ENCODE data around the gene ALG3.

Gene ALG3

GRCh38 chr3:184242297-184242685 is 6.5 kb downstream of the ALG3 start:
- H3K4me3 Mint-ChIP-seq = no peak overlapping the region
- peaks cover 4% of the 10 kb centered on the region for H3K4me1 Mint-ChIP-seq (ENCODE audit: low read depth)
- no peak overlapping the region for H3K27ac Mint-ChIP-seq
- peaks cover 35% of the 10 kb centered on the region for H3K36me3 Mint-ChIP-seq (ENCODE audit: low read depth)
- H3K27me3 Mint-ChIP-seq = no peaks in the 10 kb centered on the region
- no peaks in the 10 kb centered on the region for H3K9me3 Mint-ChIP-seq

GRCh38 chr3:184241447-184242296 is 7.1 kb downstream of the ALG3 start:
- peaks cover 35% of the 10 kb centered on the region for H3K36me3 Mint-ChIP-seq (ENCODE audit: low read depth)
- no peak overlapping the region for H3K27ac Mint-ChIP-seq
- H3K9me3 Mint-ChIP-seq = no peaks in the 10 kb centered on the region
- H3K4me3 Mint-ChIP-seq = no peak overlapping the region
- no peaks in the 10 kb centered on the region for H3K27me3 Mint-ChIP-seq
- peaks cover 4% of the 10 kb centered on the region for H3K4me1 Mint-ChIP-seq (ENCODE audit: low read depth)

GRCh38 chr3:184241141-184241446 is 7.7 kb downstream of the ALG3 start:
- peaks cover 4% of the 10 kb centered on the region for H3K4me1 Mint-ChIP-seq (ENCODE audit: low read depth)
- H3K27ac Mint-ChIP-seq = no peak overlapping the region
- H3K4me3 Mint-ChIP-seq = no peak overlapping the region
- peaks cover 30% of the 10 kb centered on the region for H3K36me3 Mint-ChIP-seq (ENCODE audit: low read depth)
- no peaks in the 10 kb centered on the region for H3K9me3 Mint-ChIP-seq
- no peaks in the 10 kb centered on the region for H3K27me3 Mint-ChIP-seq

- Mint-ChIP-seq H3K36me3 (ENCODE audit: low read depth) (peaks cover 25% of the 10 kb centered on the region), H3K27me3 (no peaks in the 10 kb centered on the region), H3K4me3 (no peak overlapping the region), H3K27ac (no peak overlapping the region), H3K4me1 (ENCODE audit: low read depth) (peaks cover 4% of the 10 kb centered on the region), H3K9me3 (no peaks in the 10 kb centered on the region)
Observed at GRCh38 chr3:184240384-184241140, 8.2 kb downstream of the ALG3 start.

- H3K27ac Mint-ChIP-seq = no peak overlapping the region
- H3K27me3 Mint-ChIP-seq = no peaks in the 10 kb centered on the region
- no peak overlapping the region for H3K4me3 Mint-ChIP-seq
- no peaks in the 10 kb centered on the region for H3K9me3 Mint-ChIP-seq
- H3K36me3 Mint-ChIP-seq (ENCODE audit: low read depth) = peaks cover 19% of the 10 kb centered on the region
- peaks cover 4% of the 10 kb centered on the region for H3K4me1 Mint-ChIP-seq (ENCODE audit: low read depth)
Observed at GRCh38 chr3:184239708-184240107, 9.1 kb downstream of the ALG3 start.

- no peaks in the 10 kb centered on the region for H3K27me3 Mint-ChIP-seq
- H3K36me3 Mint-ChIP-seq (ENCODE audit: low read depth) = peaks cover 14% of the 10 kb centered on the region
- no peak overlapping the region for H3K27ac Mint-ChIP-seq
- H3K4me1 Mint-ChIP-seq (ENCODE audit: low read depth) = peaks cover 4% of the 10 kb centered on the region
- no peaks in the 10 kb centered on the region for H3K9me3 Mint-ChIP-seq
- H3K4me3 Mint-ChIP-seq = no peak overlapping the region
Observed at GRCh38 chr3:184239221-184239620, 9.5 kb downstream of the ALG3 start.

- no peaks in the 10 kb centered on the region for H3K9me3 Mint-ChIP-seq
- no peaks in the 10 kb centered on the region for H3K27me3 Mint-ChIP-seq
- no peak overlapping the region for H3K4me3 Mint-ChIP-seq
- no peak overlapping the region for H3K27ac Mint-ChIP-seq
- peaks cover 7% of the 10 kb centered on the region for H3K36me3 Mint-ChIP-seq (ENCODE audit: low read depth)
- peaks cover 4% of the 10 kb centered on the region for H3K4me1 Mint-ChIP-seq (ENCODE audit: low read depth)
Observed at GRCh38 chr3:184238246-184238818, 10.4 kb downstream of the ALG3 start.

GRCh38 chr3:184237807-184238206 is 11.0 kb downstream of the ALG3 start:
- peaks cover 3% of the 10 kb centered on the region for H3K27me3 Mint-ChIP-seq
- peaks cover 4% of the 10 kb centered on the region for H3K4me1 Mint-ChIP-seq (ENCODE audit: low read depth)
- no peak overlapping the region for H3K4me3 Mint-ChIP-seq
- H3K36me3 Mint-ChIP-seq (ENCODE audit: low read depth) = peaks cover 3% of the 10 kb centered on the region
- H3K27ac Mint-ChIP-seq = no peak overlapping the region
- H3K9me3 Mint-ChIP-seq = no peaks in the 10 kb centered on the region

GRCh38 chr3:184237211-184237610 is 11.6 kb downstream of the ALG3 start:
- H3K4me1 Mint-ChIP-seq (ENCODE audit: low read depth) = peaks cover 4% of the 10 kb centered on the region
- no peak overlapping the region for H3K4me3 Mint-ChIP-seq
- H3K9me3 Mint-ChIP-seq = no peaks in the 10 kb centered on the region
- H3K36me3 Mint-ChIP-seq (ENCODE audit: low read depth) = no peaks in the 10 kb centered on the region
- H3K27me3 Mint-ChIP-seq = peaks cover 7% of the 10 kb centered on the region
- H3K27ac Mint-ChIP-seq = no peak overlapping the region

GRCh38 chr3:184236636-184237035 is 12.1 kb downstream of the ALG3 start:
- Mint-ChIP-seq H3K9me3 (no peaks in the 10 kb centered on the region), H3K27ac (no peak overlapping the region), H3K4me3 (no peak overlapping the region), H3K36me3 (ENCODE audit: low read depth) (no peaks in the 10 kb centered on the region), H3K4me1 (ENCODE audit: low read depth) (peaks cover 5% of the 10 kb centered on the region), H3K27me3 (peaks cover 13% of the 10 kb centered on the region)

GRCh38 chr3:184236033-184236410 is 12.7 kb downstream of the ALG3 start:
- peaks cover 19% of the 10 kb centered on the region for H3K27me3 Mint-ChIP-seq
- no peak overlapping the region for H3K4me3 Mint-ChIP-seq
- H3K9me3 Mint-ChIP-seq = no peaks in the 10 kb centered on the region
- H3K36me3 Mint-ChIP-seq (ENCODE audit: low read depth) = no peaks in the 10 kb centered on the region
- H3K27ac Mint-ChIP-seq = no peak overlapping the region
- H3K4me1 Mint-ChIP-seq (ENCODE audit: low read depth) = peaks cover 11% of the 10 kb centered on the region

GRCh38 chr3:184235381-184236032 is 13.3 kb downstream of the ALG3 start:
- Mint-ChIP-seq H3K4me1 (ENCODE audit: low read depth) (peaks cover 14% of the 10 kb centered on the region), H3K36me3 (ENCODE audit: low read depth) (no peaks in the 10 kb centered on the region), H3K9me3 (no peaks in the 10 kb centered on the region), H3K4me3 (no peak overlapping the region), H3K27me3 (peaks cover 22% of the 10 kb centered on the region), H3K27ac (no peak overlapping the region)

- Mint-ChIP-seq H3K4me1 (ENCODE audit: low read depth) (peaks cover 10% of the 10 kb centered on the region), H3K9me3 (no peaks in the 10 kb centered on the region), H3K27me3 (peaks cover 22% of the 10 kb centered on the region), H3K36me3 (ENCODE audit: low read depth) (no peaks in the 10 kb centered on the region), H3K27ac (no peak overlapping the region), H3K4me3 (no peak overlapping the region)
Observed at GRCh38 chr3:184234671-184235380, 13.9 kb downstream of the ALG3 start.

GRCh38 chr3:184234224-184234623 is 14.5 kb downstream of the ALG3 start:
- Mint-ChIP-seq H3K36me3 (ENCODE audit: low read depth) (no peaks in the 10 kb centered on the region), H3K27me3 (peaks cover 22% of the 10 kb centered on the region), H3K4me3 (no peak overlapping the region), H3K9me3 (no peaks in the 10 kb centered on the region), H3K27ac (no peak overlapping the region), H3K4me1 (ENCODE audit: low read depth) (peaks cover 10% of the 10 kb centered on the region)

Data from stimulated activated naive CD8-positive, alpha-beta T cell treated with anti-CD3 and anti-CD28 coated beads, Interleukin-15, Interleukin-2, amounts not matched to agents 100 ng/mL and 50 ng/mL, for 24 hours (primary cell).